Fibroblast of lung (primary cell): Measurements from ENCODE around the gene TBX4. TPM values are rescaled to one million over a fixed set of nuclear protein-coding genes. Genes with fewer than 3 reads are reported as not detected.

Experiments
- DNase-seq, 2 donors: peaks; one replicate each; pipeline versions ENCODE4 v3.0.0 to v3.0.0-alpha.2; 2010; ENCODE audit warnings: low read depth in 2 of 2
- H2AFZ ChIP-seq: 2 replicates; pipeline ENCODE4 v1.5.1; 2012; ENCODE audit warnings: low read length, control low read depth, inconsistent platforms
- H3K27ac ChIP-seq: 2 replicates; pipeline ENCODE4 v1.5.1; 2011; ENCODE audit warnings: low read length, control low read depth; ENCODE audit not compliant: insufficient read depth
- H3K27me3 ChIP-seq: 2 replicates; pipeline ENCODE4 v1.5.1; 2011; ENCODE audit warnings: mild to moderate bottlenecking, low read length; ENCODE audit not compliant: control insufficient read depth, insufficient read depth
- H3K36me3 ChIP-seq: 2 replicates; pipeline ENCODE4 v1.5.1; 2011; ENCODE audit warnings: low read length; ENCODE audit not compliant: control insufficient read depth, insufficient read depth
- H3K4me1 ChIP-seq: 2 replicates; pipeline ENCODE4 v1.5.1; 2011; ENCODE audit warnings: low read length; ENCODE audit not compliant: control insufficient read depth, insufficient read depth; ENCODE audit errors: extremely low read depth
- H3K4me2 ChIP-seq: 2 replicates; pipeline ENCODE4 v1.5.1; 2011; ENCODE audit warnings: low read length, control low read depth; ENCODE audit not compliant: insufficient read depth; ENCODE audit errors: extremely low read depth
- H3K4me3 ChIP-seq, 4 experiments: fragments of 200-600 bp in 1 of 4; sonication (generic) in 1 of 4; replicated peaks in 1 of 4; 2 replicates each; pipeline ENCODE4 v1.5.1; 2011 to 2016; ENCODE audit warnings: low read length in 4 of 4, low read depth in 3 of 4, mild to moderate bottlenecking in 3 of 4, control low read depth in 2 of 4, inconsistent platforms in 1 of 4, mixed read lengths in 1 of 4; ENCODE audit not compliant: insufficient read depth in 1 of 4; ENCODE audit errors: control extremely low read depth in 1 of 4
- H3K79me2 ChIP-seq: 2 replicates; pipeline ENCODE4 v1.5.1; 2012; ENCODE audit warnings: mild to moderate bottlenecking, low read length, inconsistent platforms; ENCODE audit not compliant: control insufficient read depth, insufficient read depth
- H3K9ac ChIP-seq: 2 replicates; pipeline ENCODE4 v1.5.1; 2011; ENCODE audit warnings: mild to moderate bottlenecking, low read length, control low read depth; ENCODE audit not compliant: insufficient read depth
- H3K9me3 ChIP-seq: 2 replicates; pipeline ENCODE4 v1.5.1; 2012; ENCODE audit warnings: low read depth, low read length; ENCODE audit not compliant: control insufficient read depth, insufficient read depth
- H4K20me1 ChIP-seq: 2 replicates; pipeline ENCODE4 v1.5.1; 2011; ENCODE audit warnings: low read length; ENCODE audit not compliant: control insufficient read depth, insufficient read depth; ENCODE audit errors: extremely low read depth
- CTCF ChIP-seq, 2 donors: IDR thresholded peaks in 1 of 2; conservative IDR thresholded peaks in 1 of 2; 1 replicate in 1 of 2; 2 replicates in 1 of 2; pipeline ENCODE4 v1.5.1; 2011 to 2012; ENCODE audit warnings: low read length in 2 of 2, control low read depth in 1 of 2, inconsistent platforms in 1 of 2, low read depth in 1 of 2, mild to moderate bottlenecking in 1 of 2
- EZH2 ChIP-seq: IDR thresholded peaks from 2 replicates; pipeline ENCODE4 v1.5.1; 2012; ENCODE audit warnings: low read length, control low read depth, mild to moderate bottlenecking; ENCODE audit errors: missing control alignments
- polyA plus RNA-seq, 2 donors: library from polyadenylated mRNA; depleted of rRNA in 1 of 2; stranded (reverse) in 1 of 2; unstranded in 1 of 2; fragments of >200 nt; gene quantifications; 2 replicates each; pipeline ENCODE4 v1.2.1, GENCODE V29; 2011 to 2012; ENCODE audit warnings: missing spikeins in 1 of 2
- total RNA-seq: library from RNA; depleted of rRNA; stranded (reverse); fragments of >200 nt; gene quantifications from 2 replicates; pipeline ENCODE4 v1.2.1, GENCODE V29; 2014

The TBX4 gene
- total and polyA plus RNA-seq, 2 donors (not counting 1 experiment from before 2014, with no cell fraction given) = 44.1 to 93.9 TPM

DNA sequence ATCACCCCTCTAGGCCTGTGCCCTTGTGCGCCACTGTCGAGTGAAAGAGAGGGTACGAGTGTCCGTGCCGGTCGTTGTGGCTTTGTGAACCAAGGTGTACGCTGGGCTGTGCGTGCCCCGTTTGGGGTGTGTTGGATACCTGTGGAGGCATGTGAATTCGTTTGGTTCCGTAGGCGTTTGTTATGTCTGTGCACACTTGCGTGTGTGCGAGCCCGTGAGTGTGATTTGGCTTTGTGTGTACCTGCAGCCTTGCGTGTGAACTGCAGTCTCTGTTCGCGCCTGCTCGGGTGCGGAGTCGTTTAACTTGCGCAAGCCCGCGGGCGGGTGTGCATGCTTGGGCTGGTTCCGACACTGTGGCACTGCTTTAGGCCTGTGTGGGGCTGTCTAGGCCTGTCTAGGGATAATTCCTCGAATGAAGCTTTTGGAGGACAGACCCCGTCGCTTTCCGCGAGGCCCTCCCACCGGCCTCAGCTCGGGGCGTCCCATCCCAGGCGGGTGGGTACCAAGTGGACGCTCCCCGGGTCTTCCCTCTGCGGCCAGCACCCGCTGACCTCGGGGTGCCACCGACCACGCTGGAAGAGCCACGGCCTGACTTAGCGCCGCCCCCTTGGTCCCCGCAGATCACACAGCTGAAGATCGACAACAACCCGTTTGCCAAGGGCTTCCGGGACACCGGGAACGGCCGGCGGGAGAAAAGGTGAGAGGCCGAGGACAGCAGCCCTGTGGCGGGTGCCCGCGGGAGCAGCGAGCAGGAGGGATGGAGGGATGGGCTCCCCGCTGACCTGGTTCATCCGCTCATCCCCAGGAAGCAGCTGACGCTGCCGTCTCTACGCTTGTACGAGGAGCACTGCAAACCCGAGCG is 48.2 kb upstream of the TBX4 start:
- Histone ChIP-seq H2AFZ (no peak overlapping the region), H3K9me3 (no peaks in the 10 kb centered on the region), H3K79me2 (peaks cover 96% of the 10 kb centered on the region), H3K4me3 (peak overlapping the region; percentile 75 to 100 (median 94)), H3K36me3 (peaks cover 68% of the 10 kb centered on the region), H3K4me1 (peaks cover 15% of the 10 kb centered on the region), H3K9ac (peak overlapping the region; percentile 87), H3K27ac (peak overlapping the region; percentile 95), H3K27me3 (no peaks in the 10 kb centered on the region), H4K20me1 (no peaks in the 10 kb centered on the region), H3K4me2 (peak overlapping the region; percentile 100)
- TF ChIP-seq EZH2 (no peak), CTCF (conservative IDR thresholded peaks at IDR 0.05 in 1 of 2, IDR thresholded peaks at IDR 0.05 in 1 of 2; ENCODE audit: low read depth in 1 of 2, low read length in 2 of 2) (no peak)
- DNase-seq = peak in 1 of 2 donors; percentile 76

DNA sequence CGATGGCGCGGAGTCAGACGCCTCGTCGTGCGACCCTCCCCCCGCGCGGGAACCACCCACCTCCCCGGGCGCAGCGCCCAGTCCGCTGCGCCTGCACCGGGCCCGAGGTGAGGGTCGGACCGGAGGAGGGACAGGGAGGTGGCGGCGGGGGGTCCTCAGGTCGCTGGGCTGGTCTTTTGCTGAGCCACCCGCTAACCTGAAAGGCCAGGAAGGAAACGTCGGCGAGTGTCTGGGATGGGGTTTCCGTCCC is 47.6 kb upstream of the TBX4 start:
- TF ChIP-seq EZH2 (no peak), CTCF (conservative IDR thresholded peaks at IDR 0.05 in 1 of 2, IDR thresholded peaks at IDR 0.05 in 1 of 2; ENCODE audit: low read depth in 1 of 2, low read length in 2 of 2) (no peak)
- Histone ChIP-seq H3K4me3 (peak overlapping the region; percentile 75 to 100 (median 94)), H4K20me1 (no peaks in the 10 kb centered on the region), H3K9me3 (no peaks in the 10 kb centered on the region), H3K27ac (peak overlapping the region; percentile 95), H3K4me1 (peaks cover 15% of the 10 kb centered on the region), H3K79me2 (peaks cover 96% of the 10 kb centered on the region), H3K36me3 (peaks cover 69% of the 10 kb centered on the region), H3K4me2 (peak overlapping the region; percentile 100), H2AFZ (no peak overlapping the region), H3K9ac (peak overlapping the region; percentile 87), H3K27me3 (no peaks in the 10 kb centered on the region)
- DNase-seq = no peak

GRCh38 chr17:61404913-61405685 is 47.1 kb upstream of the TBX4 start:
- Histone ChIP-seq H4K20me1 (no peaks in the 10 kb centered on the region), H2AFZ (no peak overlapping the region), H3K4me2 (peak overlapping the region; percentile 100), H3K4me1 (peaks cover 18% of the 10 kb centered on the region), H3K9ac (peak overlapping the region; percentile 87), H3K27me3 (no peaks in the 10 kb centered on the region), H3K36me3 (peaks cover 69% of the 10 kb centered on the region), H3K27ac (peak overlapping the region; percentile 95), H3K79me2 (peaks cover 96% of the 10 kb centered on the region), H3K9me3 (no peaks in the 10 kb centered on the region), H3K4me3 (peak overlapping the region; percentile 75 to 100 (median 94))
- TF ChIP-seq CTCF (conservative IDR thresholded peaks at IDR 0.05 in 1 of 2, IDR thresholded peaks at IDR 0.05 in 1 of 2; ENCODE audit: low read depth in 1 of 2, low read length in 2 of 2) (no peak), EZH2 (no peak)
- DNase-seq = peak in 1 of 2 donors; percentile 50
